Trophoblast cell (in vitro differentiated cells and primary cell): ENCODE results near the gene PDCD2L.

ENCODE experiments used
- DNase-seq, 2 donors: peaks; one replicate each; pipeline ENCODE4 v3.0.0-alpha.2; 2016
- H2AFZ ChIP-seq: 2 replicates; pipeline ENCODE4 v1.6.1; 2013; ENCODE audit warnings: low read length, moderate library complexity, mild to moderate bottlenecking; ENCODE audit not compliant: insufficient read depth, poor library complexity
- H2AK5ac ChIP-seq: 2 replicates; pipeline ENCODE4 v1.6.1; 2013; ENCODE audit warnings: mild to moderate bottlenecking, low read length
- H2BK120ac ChIP-seq: 2 replicates; pipeline ENCODE4 v1.6.1; 2013; ENCODE audit warnings: low read length, mild to moderate bottlenecking, moderate library complexity; ENCODE audit not compliant: insufficient read depth, poor library complexity
- H2BK12ac ChIP-seq: 2 replicates; pipeline ENCODE4 v1.6.1; 2013; ENCODE audit warnings: mild to moderate bottlenecking, low read length, moderate library complexity
- H2BK5ac ChIP-seq: 2 replicates; pipeline ENCODE4 v1.6.1; 2013; ENCODE audit warnings: low read length, low read depth, moderate library complexity, mild to moderate bottlenecking; ENCODE audit not compliant: poor library complexity
- H3K14ac ChIP-seq: 2 replicates; pipeline ENCODE4 v1.6.1; 2013; ENCODE audit warnings: mild to moderate bottlenecking, low read length
- H3K18ac ChIP-seq: 2 replicates; pipeline ENCODE4 v1.6.1; 2013; ENCODE audit warnings: mild to moderate bottlenecking, low read length
- H3K23ac ChIP-seq: 2 replicates; pipeline ENCODE4 v1.6.1; 2013; ENCODE audit warnings: low read length
- H3K27ac ChIP-seq: 2 replicates; pipeline ENCODE4 v1.5.1; 2013; ENCODE audit warnings: low read depth, mild to moderate bottlenecking, inconsistent platforms, low read length, moderate library complexity
- H3K27me3 ChIP-seq: 2 replicates; pipeline ENCODE4 v1.6.1; 2013; ENCODE audit warnings: inconsistent platforms, mild to moderate bottlenecking, low read length, moderate library complexity; ENCODE audit not compliant: insufficient read depth
- H3K36me3 ChIP-seq, 2 experiments: 1 replicate in 1 of 2; 2 replicates in 1 of 2; pipeline ENCODE4 v1.6.1; 2013; ENCODE audit warnings: low read length in 2 of 2, mild to moderate bottlenecking in 2 of 2, moderate library complexity in 1 of 2; ENCODE audit not compliant: insufficient read depth in 2 of 2, control insufficient read depth in 1 of 2
- H3K4ac ChIP-seq: 2 replicates; pipeline ENCODE4 v1.6.1; 2013; ENCODE audit warnings: low read depth, mild to moderate bottlenecking, low read length, moderate library complexity
- H3K4me1 ChIP-seq, 2 experiments: 1 replicate in 1 of 2; 2 replicates in 1 of 2; pipeline ENCODE4 v1.6.1; 2013; ENCODE audit warnings: low read length in 2 of 2, mild to moderate bottlenecking in 2 of 2, moderate library complexity in 1 of 2; ENCODE audit not compliant: insufficient read depth in 2 of 2, control insufficient read depth in 1 of 2
- H3K4me2 ChIP-seq: 2 replicates; pipeline ENCODE4 v1.6.1; 2013; ENCODE audit warnings: inconsistent platforms, mild to moderate bottlenecking, low read length, moderate library complexity
- H3K4me3 ChIP-seq: 2 replicates; pipeline ENCODE4 v1.5.1; 2013; ENCODE audit warnings: mild to moderate bottlenecking, low read depth, low read length, inconsistent platforms
- H3K79me1 ChIP-seq: one replicate; pipeline ENCODE4 v1.6.1; 2013; ENCODE audit warnings: low read length
- H3K79me2 ChIP-seq: 2 replicates; pipeline ENCODE4 v1.6.1; 2013; ENCODE audit warnings: low read length, mild to moderate bottlenecking; ENCODE audit not compliant: control insufficient read depth, insufficient read depth, poor library complexity
- H3K9ac ChIP-seq: 2 replicates; pipeline ENCODE4 v1.6.1; 2013; ENCODE audit warnings: mild to moderate bottlenecking, low read length
- H3K9me3 ChIP-seq: 2 replicates; pipeline ENCODE4 v1.6.1; 2013; ENCODE audit warnings: low read depth, mild to moderate bottlenecking, control low read depth, inconsistent platforms, low read length; ENCODE audit not compliant: insufficient read depth
- H4K12ac ChIP-seq: 2 replicates; pipeline ENCODE4 v1.6.1; 2013; ENCODE audit warnings: low read depth, mild to moderate bottlenecking, low read length, moderate library complexity
- H4K8ac ChIP-seq: 2 replicates; pipeline ENCODE4 v1.6.1; 2013; ENCODE audit warnings: low read depth, mild to moderate bottlenecking, low read length, moderate library complexity
- H4K91ac ChIP-seq: one replicate; pipeline ENCODE4 v1.6.1; 2013; ENCODE audit warnings: low read depth, mild to moderate bottlenecking, low read length, moderate library complexity
- WGBS: extraction: QIAGEN DNeasy Blood & Tissue Kit; methylation state at CpG from one replicate; pipeline ENCODE4 v1.1.7; 2013; ENCODE audit warnings: missing lambda C conversion rate; ENCODE audit not compliant: insufficient read length, insufficient coverage; ENCODE audit errors: extremely low coverage; 5-methylcytosine and 5-hydroxymethylcytosine counted together

PDCD2L gene

DNA sequence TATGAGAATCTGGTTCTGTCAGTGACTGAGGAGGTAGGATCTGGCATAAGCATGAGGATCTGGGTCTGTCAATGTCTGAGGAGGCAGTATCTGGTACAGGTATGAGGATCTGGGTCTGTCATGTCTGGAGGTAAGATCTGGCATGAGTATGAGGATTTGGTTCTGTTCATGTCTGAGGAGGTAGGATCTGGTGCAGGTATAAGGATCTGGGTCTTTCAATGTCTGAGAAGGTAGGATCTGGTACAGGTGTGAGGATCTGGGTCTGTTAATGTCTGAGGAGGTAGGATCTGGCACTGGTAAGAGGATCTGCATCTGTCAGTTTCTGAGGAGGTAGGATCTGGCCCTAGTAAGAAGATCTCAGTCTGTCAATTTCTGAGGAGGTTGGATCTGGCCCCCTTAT lies 12.4 kb upstream of the PDCD2L start:
- Histone ChIP-seq H3K27me3 (no peaks in the 10 kb centered on the region), H3K23ac (no peak overlapping the region), H3K4me2 (no peak overlapping the region), H3K4me1 (peaks cover 0 to 4% of the 10 kb centered on the region in 2 experiments), H3K4me3 (no peak overlapping the region), H3K4ac (no peak overlapping the region), H2AFZ (no peak overlapping the region), H3K27ac (no peak overlapping the region), H2BK5ac (no peak overlapping the region), H3K18ac (no peak overlapping the region), H3K79me2 (no peaks in the 10 kb centered on the region), H2AK5ac (no peak overlapping the region), H2BK12ac (no peak overlapping the region), H2BK120ac (no peak overlapping the region), H3K79me1 (peaks cover 1% of the 10 kb centered on the region), H4K8ac (no peak overlapping the region), H3K9ac (no peak overlapping the region), H3K36me3 (peaks cover 40 to 64% of the 10 kb centered on the region in 2 experiments), H3K9me3 (peaks cover 12% of the 10 kb centered on the region), H4K12ac (no peak overlapping the region), H3K14ac (no peak overlapping the region), H4K91ac (no peak overlapping the region)
- no peak for DNase-seq

DNA sequence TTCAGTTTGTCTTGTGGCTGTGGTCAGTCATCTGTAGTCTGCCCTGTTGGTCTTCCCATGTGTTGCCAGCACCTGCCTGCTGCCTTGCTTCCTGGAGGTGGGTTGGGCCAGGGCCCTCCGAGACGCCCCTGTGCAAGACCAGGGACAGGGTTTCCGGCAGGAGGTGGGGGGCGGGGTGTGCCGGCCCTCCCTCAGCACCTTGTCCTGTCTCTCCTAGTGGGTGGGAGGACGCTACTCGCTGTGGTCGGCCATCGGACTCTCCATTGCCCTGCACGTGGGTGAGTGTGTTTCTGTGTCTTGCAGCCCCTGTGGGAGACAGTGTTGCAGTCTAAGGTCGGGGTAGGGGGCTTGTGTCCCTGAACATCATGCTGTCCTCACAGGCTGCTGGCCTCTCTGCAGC lies 11.2 kb upstream of the PDCD2L start:
- Histone ChIP-seq H3K9ac (no peak overlapping the region), H4K12ac (no peak overlapping the region), H3K36me3 (peaks cover 43 to 67% of the 10 kb centered on the region in 2 experiments), H3K4me1 (no peaks in the 10 kb centered on the region), H3K14ac (no peak overlapping the region), H2AK5ac (no peak overlapping the region), H2BK5ac (no peak overlapping the region), H3K27ac (no peak overlapping the region), H3K23ac (no peak overlapping the region), H2BK120ac (no peak overlapping the region), H2AFZ (no peak overlapping the region), H3K18ac (no peak overlapping the region), H3K4me2 (no peak overlapping the region), H3K79me1 (no peaks in the 10 kb centered on the region), H3K4ac (no peak overlapping the region), H2BK12ac (no peak overlapping the region), H4K8ac (no peak overlapping the region), H3K27me3 (no peaks in the 10 kb centered on the region), H3K9me3 (peaks cover 8% of the 10 kb centered on the region), H3K79me2 (no peaks in the 10 kb centered on the region), H3K4me3 (no peak overlapping the region), H4K91ac (no peak overlapping the region)
- no CpG with 5 or more reads among the region's 11 CpGs for WGBS
- no peak for DNase-seq

DNA sequence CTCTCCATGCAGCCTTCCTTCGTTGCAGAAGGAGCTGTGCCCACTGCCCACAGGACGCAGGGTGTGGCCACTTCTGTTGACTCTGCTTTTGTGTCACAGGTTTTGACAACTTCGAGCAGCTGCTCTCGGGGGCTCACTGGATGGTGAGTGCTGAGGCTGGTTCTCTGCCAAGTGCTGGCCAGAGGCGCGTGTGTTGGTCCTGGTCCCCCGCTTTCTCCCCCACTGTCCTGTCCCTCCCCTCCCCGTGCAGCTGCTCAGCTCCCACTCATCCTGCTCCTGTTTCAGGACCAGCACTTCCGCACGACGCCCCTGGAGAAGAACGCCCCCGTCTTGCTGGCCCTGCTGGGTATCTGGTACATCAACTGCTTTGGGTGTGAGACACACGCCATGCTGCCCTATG lies 10.6 kb upstream of the PDCD2L start:
- Histone ChIP-seq H2AFZ (no peak overlapping the region), H3K79me1 (no peaks in the 10 kb centered on the region), H3K4ac (no peak overlapping the region), H4K91ac (no peak overlapping the region), H3K27ac (no peak overlapping the region), H2AK5ac (no peak overlapping the region), H3K23ac (no peak overlapping the region), H3K4me1 (no peaks in the 10 kb centered on the region), H3K36me3 (peaks cover 43 to 71% of the 10 kb centered on the region in 2 experiments), H3K4me2 (no peak overlapping the region), H2BK12ac (no peak overlapping the region), H3K14ac (no peak overlapping the region), H3K27me3 (no peaks in the 10 kb centered on the region), H3K9me3 (peaks cover 8% of the 10 kb centered on the region), H4K12ac (no peak overlapping the region), H3K79me2 (no peaks in the 10 kb centered on the region), H2BK120ac (no peak overlapping the region), H3K4me3 (no peak overlapping the region), H3K9ac (no peak overlapping the region), H3K18ac (no peak overlapping the region), H4K8ac (no peak overlapping the region), H2BK5ac (no peak overlapping the region)
- WGBS: no CpG with 5 or more reads among the region's 14 CpGs
- no peak for DNase-seq

DNA sequence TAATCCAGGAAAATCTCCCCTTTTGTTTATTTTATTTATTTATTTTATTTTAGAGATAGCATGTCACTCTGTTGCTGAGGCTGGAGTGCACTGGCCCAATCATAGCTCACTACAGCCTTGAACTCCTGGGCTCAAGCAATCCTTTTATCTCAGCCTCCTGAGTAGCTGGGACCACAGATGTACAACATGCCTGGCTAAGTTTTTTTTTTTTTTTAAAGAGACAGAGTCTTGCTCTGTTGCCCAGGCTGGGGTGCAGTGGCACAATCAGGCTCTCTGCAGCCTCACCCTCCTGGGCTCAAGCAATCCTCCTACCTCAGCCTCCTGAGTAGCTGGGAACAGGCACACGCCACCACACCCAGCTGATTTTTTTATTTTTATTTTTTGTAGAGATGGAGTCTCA lies 6.3 kb upstream of the PDCD2L start:
- H3K36me3 ChIP-seq: peaks cover 41 to 54% of the 10 kb centered on the region in 2 experiments
- no peak overlapping the region for H4K8ac ChIP-seq
- no peak overlapping the region for H2AK5ac ChIP-seq
- H2BK120ac ChIP-seq: no peak overlapping the region
- no peak overlapping the region for H3K9ac ChIP-seq
- no peak overlapping the region for H2BK5ac ChIP-seq
- H4K12ac ChIP-seq: no peak overlapping the region
- no peak overlapping the region for H2BK12ac ChIP-seq
- no peaks in the 10 kb centered on the region for H3K27me3 ChIP-seq
- H3K4me2 ChIP-seq: no peak overlapping the region
- no peaks in the 10 kb centered on the region for H3K4me1 ChIP-seq
- H3K4ac ChIP-seq: no peak overlapping the region
- H3K9me3 ChIP-seq: no peaks in the 10 kb centered on the region
- no peaks in the 10 kb centered on the region for H3K79me2 ChIP-seq
- H3K14ac ChIP-seq: no peak overlapping the region
- no peak overlapping the region for H3K4me3 ChIP-seq
- H2AFZ ChIP-seq: no peak overlapping the region
- no peaks in the 10 kb centered on the region for H3K79me1 ChIP-seq
- H3K23ac ChIP-seq: no peak overlapping the region
- H3K27ac ChIP-seq: no peak overlapping the region
- DNase-seq: no peak
- no CpG with 5 or more reads among the region's 1 CpG for WGBS
- no peak overlapping the region for H3K18ac ChIP-seq
- H4K91ac ChIP-seq: no peak overlapping the region
